PC-9 (cell line): ENCODE measurements around the gene DLD.

Source experiments
- CTCF ChIP-seq: fragments of 200-600 bp; sonication (generic); conservative IDR thresholded peaks from 2 replicates; pipeline ENCODE4 v1.6.1; 2017; ENCODE audit warnings: mixed run types, antibody characterized with exemption, mild to moderate bottlenecking, moderate library complexity
- EZH2 ChIP-seq: fragments of 200-600 bp; sonication (generic); IDR thresholded peaks from 2 replicates; pipeline ENCODE4 v1.8.0; 2017; ENCODE audit warnings: antibody characterized with exemption, low read depth

GRCh38 chr7:107884066-107884818, 6.7 kb upstream of the DLD start:
- no peak for TF ChIP-seq CTCF
- TF ChIP-seq EZH2: no peak
